ENCODE data around the gene APMAP. TPM values are rescaled to one million over a fixed set of nuclear protein-coding genes. Genes with fewer than 3 reads are reported as not detected.

APMAP gene
- total RNA-seq, 2 experiments from 2014 or later = 36.7 to 40.0 TPM

DNA sequence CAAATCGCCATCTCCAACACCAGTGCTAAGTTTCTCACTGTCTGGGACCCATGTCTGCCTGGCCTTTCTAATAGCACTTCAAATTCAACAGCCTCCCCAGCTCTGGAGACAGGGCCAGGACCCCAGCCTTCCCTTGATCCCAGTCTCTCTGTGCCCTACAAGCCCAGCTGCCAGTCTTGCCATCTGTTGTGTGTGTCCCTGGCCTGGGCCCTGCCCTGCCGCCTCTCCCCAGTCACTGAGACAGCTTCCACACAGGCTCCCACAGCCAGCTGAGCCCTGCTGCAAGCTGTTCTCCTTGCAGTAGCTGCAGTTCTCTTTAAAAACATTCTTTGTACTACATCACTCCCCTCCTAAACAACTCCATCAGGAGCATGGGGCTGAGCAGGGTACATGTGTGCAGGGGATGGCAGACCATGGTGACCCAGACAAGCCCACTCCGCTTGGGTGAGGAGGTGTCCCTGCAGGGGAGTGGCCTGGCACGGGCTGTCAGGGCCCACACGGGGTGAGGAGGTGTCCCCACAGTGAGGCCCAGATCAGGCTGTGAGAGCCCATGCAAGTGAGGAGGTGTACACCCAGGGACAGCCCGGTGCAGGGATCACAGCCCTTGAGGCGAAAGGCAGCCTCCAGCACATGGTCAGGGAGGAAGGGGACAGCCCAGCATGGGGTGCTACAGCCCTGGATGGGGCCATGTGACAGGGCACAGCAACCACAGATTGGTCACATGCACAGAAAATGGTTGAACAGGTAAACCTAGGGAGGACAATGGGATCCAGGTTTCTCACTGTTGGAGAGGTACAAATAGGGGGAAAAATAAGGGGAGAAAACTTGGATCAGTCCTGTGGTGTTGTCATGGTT is 27.3 kb downstream of the APMAP start:
- CTCF ChIA-PET = interaction anchor here (1.4 kb wide), 1 partner anchor 10 kb away, joined by 6 read pairs; no protein-coding TSS in a partner anchor
- ATAC-seq (no peak), DNase-seq (no peak)
- Mint-ChIP-seq H3K4me1 (ENCODE audit: low read depth) (peaks cover 35% of the 10 kb centered on the region), H3K4me3 (no peak overlapping the region), H3K27ac (peak overlapping the region; percentile 77), H3K36me3 (ENCODE audit: low read depth) (peaks cover 68% of the 10 kb centered on the region), H3K9me3 (no peaks in the 10 kb centered on the region), H3K27me3 (no peaks in the 10 kb centered on the region)
- POLR2A ChIA-PET = interaction anchor here (1.5 to 2.0 kb wide), 3 partner anchors 10 to 21 kb away, joined by 5 to 6 read pairs (median 5); no protein-coding TSS in a partner anchor
- TF ChIP-seq, protein P1, sequence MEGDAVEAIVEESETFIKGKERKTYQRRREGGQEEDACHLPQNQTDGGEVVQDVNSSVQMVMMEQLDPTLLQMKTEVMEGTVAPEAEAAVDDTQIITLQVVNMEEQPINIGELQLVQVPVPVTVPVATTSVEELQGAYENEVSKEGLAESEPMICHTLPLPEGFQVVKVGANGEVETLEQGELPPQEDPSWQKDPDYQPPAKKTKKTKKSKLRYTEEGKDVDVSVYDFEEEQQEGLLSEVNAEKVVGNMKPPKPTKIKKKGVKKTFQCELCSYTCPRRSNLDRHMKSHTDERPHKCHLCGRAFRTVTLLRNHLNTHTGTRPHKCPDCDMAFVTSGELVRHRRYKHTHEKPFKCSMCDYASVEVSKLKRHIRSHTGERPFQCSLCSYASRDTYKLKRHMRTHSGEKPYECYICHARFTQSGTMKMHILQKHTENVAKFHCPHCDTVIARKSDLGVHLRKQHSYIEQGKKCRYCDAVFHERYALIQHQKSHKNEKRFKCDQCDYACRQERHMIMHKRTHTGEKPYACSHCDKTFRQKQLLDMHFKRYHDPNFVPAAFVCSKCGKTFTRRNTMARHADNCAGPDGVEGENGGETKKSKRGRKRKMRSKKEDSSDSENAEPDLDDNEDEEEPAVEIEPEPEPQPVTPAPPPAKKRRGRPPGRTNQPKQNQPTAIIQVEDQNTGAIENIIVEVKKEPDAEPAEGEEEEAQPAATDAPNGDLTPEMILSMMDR (IDR thresholded peaks at IDR 0.05) = no peak
- intact Hi-C loops (cut with micrococcal nuclease) = no loop called here

DNA sequence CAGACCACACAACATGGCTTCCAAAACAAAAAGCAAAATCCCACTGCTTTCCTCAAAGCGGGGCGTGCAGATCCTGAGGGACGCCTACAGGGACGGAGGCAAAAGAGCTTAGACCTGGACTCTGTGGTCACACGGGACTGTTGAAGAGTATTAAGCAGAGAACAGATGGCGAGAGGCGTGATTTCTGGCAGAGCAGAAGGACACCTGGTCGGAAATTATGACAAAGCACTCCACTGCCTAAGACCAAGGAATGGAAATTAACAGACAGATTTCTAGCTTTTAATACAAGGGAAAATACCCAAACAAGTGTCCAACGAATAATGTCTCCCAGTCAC is 28.1 kb downstream of the APMAP start:
- H3K27ac Mint-ChIP-seq = peak overlapping the region; percentile 77
- peaks cover 71% of the 10 kb centered on the region for H3K36me3 Mint-ChIP-seq (ENCODE audit: low read depth)
- H3K27me3 Mint-ChIP-seq = no peaks in the 10 kb centered on the region

DNA sequence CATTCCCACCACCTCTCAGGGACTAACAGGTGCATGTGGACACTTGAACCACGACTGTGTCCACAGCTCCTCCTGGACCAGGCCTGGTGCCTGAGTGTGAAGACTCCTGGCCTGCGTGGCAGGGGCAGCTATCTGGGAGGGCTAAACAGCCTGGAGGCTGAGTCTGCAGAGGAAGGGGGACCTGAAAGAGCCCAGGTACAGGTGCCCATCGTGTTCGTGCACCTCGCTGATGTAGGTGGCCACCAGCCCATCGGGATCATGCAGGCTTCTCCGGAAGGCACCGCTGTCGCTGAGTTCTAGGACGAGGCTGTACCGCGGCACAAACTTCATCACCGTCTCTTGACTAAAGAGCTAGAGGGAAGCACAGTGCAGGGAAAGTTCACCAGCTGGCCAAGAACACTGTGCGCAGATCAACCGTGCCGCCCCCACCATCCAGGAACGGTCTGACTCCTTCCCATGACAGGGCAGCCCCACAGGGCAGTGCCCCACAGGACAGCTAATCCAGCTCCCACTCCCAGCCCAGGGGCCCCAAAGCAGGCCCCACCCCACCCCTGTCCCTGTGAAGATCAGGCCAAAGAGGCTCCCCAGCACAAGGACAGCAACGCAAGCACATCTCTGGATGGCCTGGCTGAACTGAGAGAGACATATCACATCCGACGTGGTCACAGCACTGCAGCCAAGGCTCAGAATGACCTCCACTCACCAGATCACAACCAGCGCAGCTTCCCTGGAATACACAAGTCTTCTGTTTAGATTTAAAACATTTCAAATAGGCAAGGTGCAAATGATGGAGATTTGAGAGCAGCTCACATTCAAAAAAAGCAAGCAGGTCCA is 28.7 kb downstream of the APMAP start:
- TF ChIP-seq, protein P1 (IDR thresholded peaks at IDR 0.05) = no peak
- DNase-seq = no peak
- H3K9me3 Mint-ChIP-seq = no peaks in the 10 kb centered on the region
- intact Hi-C loops (cut with micrococcal nuclease) = no loop called here
- H3K4me3 Mint-ChIP-seq = no peak overlapping the region
- peaks cover 66% of the 10 kb centered on the region for H3K36me3 Mint-ChIP-seq (ENCODE audit: low read depth)
- ChIA-PET CTCF (interaction anchor here (1.0 to 1.4 kb wide), 2 partner anchors 9 to 33 kb away, joined by 3 to 6 read pairs; no protein-coding TSS in a partner anchor), POLR2A (interaction anchor here (1.5 to 2.0 kb wide), 3 partner anchors 9 to 23 kb away, joined by 5 to 6 read pairs (median 5); no protein-coding TSS in a partner anchor)
- H3K27ac Mint-ChIP-seq = peak overlapping the region; percentile 77
- ATAC-seq = no peak
- H3K4me1 Mint-ChIP-seq (ENCODE audit: low read depth) = peaks cover 40% of the 10 kb centered on the region
- no peaks in the 10 kb centered on the region for H3K27me3 Mint-ChIP-seq

More for the DNA sequence above, 28.1 kb downstream of the APMAP start:
- ChIA-PET CTCF (interaction anchor here (1.4 kb wide), 1 partner anchor 9 kb away, joined by 6 read pairs; no protein-coding TSS in a partner anchor), POLR2A (interaction anchor here (1.5 to 2.0 kb wide), 3 partner anchors 10 to 22 kb away, joined by 5 to 6 read pairs (median 5); no protein-coding TSS in a partner anchor)
- ATAC-seq (peak; percentile 3), DNase-seq (no peak)
- Mint-ChIP-seq H3K4me3 (no peak overlapping the region), H3K4me1 (ENCODE audit: low read depth) (peaks cover 40% of the 10 kb centered on the region), H3K9me3 (no peaks in the 10 kb centered on the region)
- TF ChIP-seq, protein P1 (IDR thresholded peaks at IDR 0.05) = no peak
- intact Hi-C loops (cut with micrococcal nuclease) = no loop called here

DNA sequence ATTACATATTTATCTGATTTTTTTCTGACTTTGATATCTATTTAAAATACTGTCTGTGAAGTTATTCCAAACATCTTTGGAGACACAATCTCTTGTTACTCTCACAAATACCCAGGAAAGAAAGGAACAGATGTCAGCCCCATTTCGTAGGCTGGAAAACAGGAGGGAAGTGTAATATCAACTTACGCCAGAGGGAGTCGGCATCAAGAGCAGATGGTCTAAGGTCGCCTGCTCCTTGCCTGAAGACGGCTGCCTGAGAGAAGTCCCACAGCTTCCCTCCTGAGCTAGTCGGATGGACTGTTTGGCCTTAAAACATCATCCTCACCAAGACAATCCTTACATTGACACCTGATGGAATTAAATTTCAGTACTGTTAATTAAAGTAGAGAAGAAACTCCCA is 30.0 kb downstream of the APMAP start:
- ChIA-PET POLR2A (no interaction called here), CTCF (interaction anchor here (1.0 kb wide), 1 partner anchor 32 kb away, joined by 3 read pairs; no protein-coding TSS in a partner anchor)
- Mint-ChIP-seq H3K27me3 (no peaks in the 10 kb centered on the region), H3K9me3 (no peaks in the 10 kb centered on the region), H3K36me3 (ENCODE audit: low read depth) (peaks cover 55% of the 10 kb centered on the region), H3K4me3 (no peak overlapping the region), H3K27ac (peak overlapping the region; percentile 79), H3K4me1 (ENCODE audit: low read depth) (peaks cover 40% of the 10 kb centered on the region)
- intact Hi-C loops (cut with micrococcal nuclease) = no loop called here
- ATAC-seq (no peak), DNase-seq (no peak)
- TF ChIP-seq, protein P1 (IDR thresholded peaks at IDR 0.05) = no peak
